SK-N-SH (cell line): ENCODE measurements around the gene ATXN2. TPM values are rescaled to one million over a fixed set of nuclear protein-coding genes. Genes with fewer than 3 reads are reported as not detected.

Experiments used
- CTCF ChIA-PET: fragments of 300-600, 350-600 bp; formaldehyde crosslinking; extraction: SDS; loops from one replicate; lab custom pipeline; 2021; lab: Yijun Ruan, JAX
- POLR2A ChIA-PET: fragments of 350-600 bp; sonication (Branson Sonifier 250); formaldehyde crosslinking; extraction: SDS; loops from one replicate; lab custom pipeline; 2020; ENCODE audit warnings: antibody characterized with exemption, inconsistent platforms; lab: Yijun Ruan, JAX
- DNase-seq: peaks from one replicate; pipeline ENCODE4 v3.0.0; 2012
- H2AFZ ChIP-seq: fragments of 200-600 bp; sonication (generic); 2 replicates; pipeline ENCODE4 v1.8.1; 2016; ENCODE audit warnings: antibody characterized with exemption, mild to moderate bottlenecking, low read depth
- H3F3A ChIP-seq: fragments of 200-600 bp; sonication (generic); replicated peaks from 2 replicates; pipeline ENCODE3; 2016; ENCODE audit warnings: antibody characterized with exemption, mild to moderate bottlenecking; ENCODE audit not compliant: insufficient read depth
- H3K27ac ChIP-seq, 2 experiments: fragments of 200-500 bp in 1 of 2; fragments of 200-600 bp in 1 of 2; sonication (Bioruptor generic) in 1 of 2; sonication (generic), shearing (Covaris generic) in 1 of 2; 2 replicates each; pipeline versions ENCODE4 v1.5.1 to v1.6.1; 2014 to 2016; ENCODE audit warnings: low read depth in 2 of 2, inconsistent platforms in 1 of 2, low read length in 1 of 2, mild to moderate bottlenecking in 1 of 2, mixed read lengths in 1 of 2
- H3K27me3 ChIP-seq: fragments of 200-600 bp; sonication (generic), shearing (Covaris generic); 2 replicates; pipeline ENCODE4 v1.6.1; 2016; ENCODE audit warnings: mixed run types; ENCODE audit not compliant: insufficient read depth
- H3K36me3 ChIP-seq, 2 experiments: fragments of 200-500 bp in 1 of 2; fragments of 200-600 bp in 1 of 2; sonication (Bioruptor generic) in 1 of 2; sonication (generic) in 1 of 2; replicated peaks in 1 of 2; 2 replicates each; pipeline versions ENCODE3 to v1.5.1; 2014 to 2016; ENCODE audit warnings: low read length in 1 of 2, mild to moderate bottlenecking in 1 of 2; ENCODE audit not compliant: insufficient read depth in 2 of 2, control insufficient read depth in 1 of 2
- H3K4me1 ChIP-seq, 2 experiments: fragments of 200-500 bp in 1 of 2; fragments of 200-600 bp in 1 of 2; sonication (Bioruptor generic) in 1 of 2; sonication (generic), shearing (Covaris generic) in 1 of 2; 2 replicates each; pipeline versions ENCODE4 v1.5.1 to v1.6.1; 2014 to 2016; ENCODE audit warnings: low read depth in 1 of 2, low read length in 1 of 2, mixed run types in 1 of 2; ENCODE audit not compliant: insufficient read depth in 2 of 2, control insufficient read depth in 1 of 2
- H3K4me2 ChIP-seq: fragments of 200-600 bp; sonication (generic), shearing (Covaris generic); 2 replicates; pipeline ENCODE4 v1.6.1; 2017; ENCODE audit warnings: mixed run types
- H3K4me3 ChIP-seq, 2 experiments: fragments of 200-500 bp in 1 of 2; fragments of 200-600 bp in 1 of 2; sonication (Bioruptor generic) in 1 of 2; sonication (generic), shearing (Covaris generic) in 1 of 2; 2 replicates each; pipeline versions ENCODE4 v1.5.1 to v1.8.1; 2014 to 2016; ENCODE audit warnings: low read depth in 2 of 2, inconsistent platforms in 1 of 2, low read length in 1 of 2, mild to moderate bottlenecking in 1 of 2, mixed read lengths in 1 of 2, moderate library complexity in 1 of 2
- H3K79me2 ChIP-seq: fragments of 200-600 bp; sonication (generic); 2 replicates; pipeline ENCODE4 v1.8.1; 2017; ENCODE audit warnings: mild to moderate bottlenecking; ENCODE audit not compliant: insufficient read depth
- H3K9ac ChIP-seq: fragments of 200-600 bp; sonication (generic); 2 replicates; pipeline ENCODE4 v1.6.1; 2017; ENCODE audit warnings: mixed run types
- H3K9me2 ChIP-seq: fragments of 200-600 bp; sonication (generic); 2 replicates; pipeline ENCODE4 v1.6.1; 2017; ENCODE audit warnings: mixed run types
- H3K9me3 ChIP-seq: fragments of 200-600 bp; sonication (generic); 2 replicates; pipeline ENCODE4 v1.6.1; 2017; ENCODE audit warnings: mixed run types, mild to moderate bottlenecking, moderate library complexity
- H4K20me1 ChIP-seq: fragments of 200-600 bp; sonication (generic); 2 replicates; pipeline ENCODE4 v1.6.1; 2017; ENCODE audit warnings: mild to moderate bottlenecking, mixed run types; ENCODE audit not compliant: insufficient read depth
- ELF1 ChIP-seq: IDR thresholded peaks from 2 replicates; pipeline ENCODE4 v1.4.0; 2012
- EP300 ChIP-seq, 2 experiments: IDR thresholded peaks; 2 replicates each; pipeline versions ENCODE4 v1.4.0 to v1.6.1; 2012; ENCODE audit warnings: borderline replicate concordance in 1 of 2, low read depth in 1 of 2, low read length in 1 of 2
- EZH2phosphoT487 ChIP-seq: fragments of 200-600 bp; sonication (generic); IDR thresholded peaks from 2 replicates; pipeline ENCODE4 v1.6.1; 2017; ENCODE audit warnings: low read depth, mixed run types, mild to moderate bottlenecking, antibody characterized with exemption, moderate library complexity, borderline replicate concordance
- FOXM1 ChIP-seq: IDR thresholded peaks from 2 replicates; pipeline ENCODE4 v1.4.0; 2012; ENCODE audit warnings: low read depth, mild to moderate bottlenecking
- GABPA ChIP-seq: IDR thresholded peaks from 2 replicates; pipeline ENCODE4 v1.4.0; 2012; ENCODE audit warnings: low read depth, mild to moderate bottlenecking
- GATA2 ChIP-seq: sonication (generic); formaldehyde crosslinking; IDR thresholded peaks from 2 replicates; pipeline ENCODE4 v1.5.0; 2020; ENCODE audit warnings: mild to moderate bottlenecking, missing genetic modification reagents
- JUND ChIP-seq: IDR thresholded peaks from 2 replicates; pipeline ENCODE4 v1.4.0; 2012
- NRF1 ChIP-seq: IDR thresholded peaks from 2 replicates; pipeline ENCODE4 v1.6.1; 2012; ENCODE audit warnings: low read depth, mild to moderate bottlenecking, low read length
- POLR2AphosphoS5 ChIP-seq: IDR thresholded peaks from 2 replicates; pipeline ENCODE4 v1.6.1; 2012; ENCODE audit warnings: low read depth, low read length
- RCOR1 ChIP-seq: fragments of 150-350 bp; IDR thresholded peaks from 2 replicates; pipeline ENCODE4 v1.6.1; 2017; ENCODE audit warnings: antibody characterized with exemption, low read length
- RXRA ChIP-seq: IDR thresholded peaks from 2 replicates; pipeline ENCODE4 v1.4.0; 2012; ENCODE audit warnings: low read depth, mild to moderate bottlenecking, borderline replicate concordance
- SIN3A ChIP-seq: IDR thresholded peaks from 2 replicates; pipeline ENCODE4 v1.6.1; 2012; ENCODE audit warnings: low read depth, mild to moderate bottlenecking, low read length, moderate library complexity, borderline replicate concordance
- TCF12 ChIP-seq: IDR thresholded peaks from 2 replicates; pipeline ENCODE4 v1.4.0; 2012
- YY1 ChIP-seq: IDR thresholded peaks from 2 replicates; pipeline ENCODE4 v1.4.0; 2012; ENCODE audit warnings: low read depth, mild to moderate bottlenecking
- WGBS: methylation state at CpG from one replicate; pipeline ENCODE4 v1.1.6; 2017; ENCODE audit warnings: low lambda C conversion rate; 5-methylcytosine and 5-hydroxymethylcytosine counted together
- polyA plus RNA-seq, 3 experiments: library from polyadenylated mRNA; depleted of rRNA; stranded (reverse); fragments of >200 nt; gene quantifications; 2 replicates each; pipeline ENCODE4 v1.2.3, GENCODE V29; 2012
- TF ChIP-seq, protein P1 (sequence below): fragments of 150-350 bp; IDR thresholded peaks from 2 replicates; pipeline ENCODE4 v1.6.1; 2016; ENCODE audit warnings: mild to moderate bottlenecking, low read depth, low read length
- TF ChIP-seq, protein P2 (sequence below): IDR thresholded peaks from 2 replicates; pipeline ENCODE4 v1.6.1; 2012; ENCODE audit warnings: mild to moderate bottlenecking, low read depth, low read length, moderate library complexity

Gene ATXN2
- polyA plus RNA-seq, 1 of the 3 experiments (the other 2 are of a cell fraction): 35.7 TPM

GRCh38 chr12:111428728-111429175 lies 170.4 kb downstream of the ATXN2 start:
- ChIA-PET POLR2A (interaction anchor here (1.6 kb wide), 1 partner anchor 16 kb away, joined by 3 read pairs; no protein-coding TSS in a partner anchor), CTCF (interaction anchor here (1.3 to 4.0 kb wide), 3 partner anchors 12 to 32 kb away, joined by 3 to 22 read pairs (median 7); no protein-coding TSS in a partner anchor)
- no peaks in the 10 kb centered on the region for H3K27me3 ChIP-seq
- peaks cover 0 to 9% of the 10 kb centered on the region in 2 experiments for H3K36me3 ChIP-seq
- no peak for TF ChIP-seq EP300 (IDR thresholded peaks at IDR 0.05; ENCODE audit: borderline replicate concordance in 1 of 2, low read depth in 1 of 2, low read length in 1 of 2)
- TF ChIP-seq RCOR1: no peak
- TF ChIP-seq SIN3A: no peak
- no peak for TF ChIP-seq ELF1
- TF ChIP-seq TCF12: no peak
- no peak for TF ChIP-seq NRF1
- no peak for TF ChIP-seq POLR2AphosphoS5
- no peak for TF ChIP-seq RXRA
- TF ChIP-seq, protein P1, sequence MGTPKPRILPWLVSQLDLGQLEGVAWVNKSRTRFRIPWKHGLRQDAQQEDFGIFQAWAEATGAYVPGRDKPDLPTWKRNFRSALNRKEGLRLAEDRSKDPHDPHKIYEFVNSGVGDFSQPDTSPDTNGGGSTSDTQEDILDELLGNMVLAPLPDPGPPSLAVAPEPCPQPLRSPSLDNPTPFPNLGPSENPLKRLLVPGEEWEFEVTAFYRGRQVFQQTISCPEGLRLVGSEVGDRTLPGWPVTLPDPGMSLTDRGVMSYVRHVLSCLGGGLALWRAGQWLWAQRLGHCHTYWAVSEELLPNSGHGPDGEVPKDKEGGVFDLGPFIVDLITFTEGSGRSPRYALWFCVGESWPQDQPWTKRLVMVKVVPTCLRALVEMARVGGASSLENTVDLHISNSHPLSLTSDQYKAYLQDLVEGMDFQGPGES: no peak
- TF ChIP-seq GABPA: no peak
- TF ChIP-seq EZH2phosphoT487: no peak
- TF ChIP-seq, protein P2, sequence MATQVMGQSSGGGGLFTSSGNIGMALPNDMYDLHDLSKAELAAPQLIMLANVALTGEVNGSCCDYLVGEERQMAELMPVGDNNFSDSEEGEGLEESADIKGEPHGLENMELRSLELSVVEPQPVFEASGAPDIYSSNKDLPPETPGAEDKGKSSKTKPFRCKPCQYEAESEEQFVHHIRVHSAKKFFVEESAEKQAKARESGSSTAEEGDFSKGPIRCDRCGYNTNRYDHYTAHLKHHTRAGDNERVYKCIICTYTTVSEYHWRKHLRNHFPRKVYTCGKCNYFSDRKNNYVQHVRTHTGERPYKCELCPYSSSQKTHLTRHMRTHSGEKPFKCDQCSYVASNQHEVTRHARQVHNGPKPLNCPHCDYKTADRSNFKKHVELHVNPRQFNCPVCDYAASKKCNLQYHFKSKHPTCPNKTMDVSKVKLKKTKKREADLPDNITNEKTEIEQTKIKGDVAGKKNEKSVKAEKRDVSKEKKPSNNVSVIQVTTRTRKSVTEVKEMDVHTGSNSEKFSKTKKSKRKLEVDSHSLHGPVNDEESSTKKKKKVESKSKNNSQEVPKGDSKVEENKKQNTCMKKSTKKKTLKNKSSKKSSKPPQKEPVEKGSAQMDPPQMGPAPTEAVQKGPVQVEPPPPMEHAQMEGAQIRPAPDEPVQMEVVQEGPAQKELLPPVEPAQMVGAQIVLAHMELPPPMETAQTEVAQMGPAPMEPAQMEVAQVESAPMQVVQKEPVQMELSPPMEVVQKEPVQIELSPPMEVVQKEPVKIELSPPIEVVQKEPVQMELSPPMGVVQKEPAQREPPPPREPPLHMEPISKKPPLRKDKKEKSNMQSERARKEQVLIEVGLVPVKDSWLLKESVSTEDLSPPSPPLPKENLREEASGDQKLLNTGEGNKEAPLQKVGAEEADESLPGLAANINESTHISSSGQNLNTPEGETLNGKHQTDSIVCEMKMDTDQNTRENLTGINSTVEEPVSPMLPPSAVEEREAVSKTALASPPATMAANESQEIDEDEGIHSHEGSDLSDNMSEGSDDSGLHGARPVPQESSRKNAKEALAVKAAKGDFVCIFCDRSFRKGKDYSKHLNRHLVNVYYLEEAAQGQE: no peak
- no peak for TF ChIP-seq JUND
- TF ChIP-seq FOXM1: no peak
- TF ChIP-seq GATA2: no peak
- no peak for TF ChIP-seq YY1
- H3K79me2 ChIP-seq: peaks cover 98% of the 10 kb centered on the region
- H3K4me2 ChIP-seq: no peak overlapping the region
- no peak overlapping the region for H2AFZ ChIP-seq
- peaks cover 94% of the 10 kb centered on the region for H4K20me1 ChIP-seq
- H3K27ac ChIP-seq: no peak overlapping the region
- H3F3A ChIP-seq: peaks cover 13% of the 10 kb centered on the region
- H3K9me2 ChIP-seq: no peaks in the 10 kb centered on the region
- no peak for DNase-seq
- peaks cover 11 to 38% of the 10 kb centered on the region in 2 experiments; a peak in 2 of 4 replicates for H3K4me1 ChIP-seq
- no peak overlapping the region for H3K9ac ChIP-seq
- H3K4me3 ChIP-seq: no peak overlapping the region
- WGBS: 90% methylated on average over 16 of the region's 21 CpGs
- H3K9me3 ChIP-seq: no peaks in the 10 kb centered on the region
